B cell (primary cell): Measurements from ENCODE around the gene ANK3.

ENCODE experiments used
- CTCF ChIP-seq: fragments of 200-600 bp; IDR thresholded peaks from one replicate; pipeline ENCODE4 v1.8.0; 2022; ENCODE audit warnings: antibody characterized with exemption, mild to moderate bottlenecking
- EZH2 ChIP-seq: IDR thresholded peaks from 2 replicates; pipeline ENCODE4 v1.6.1; 2012; ENCODE audit warnings: borderline replicate concordance, low read depth, mild to moderate bottlenecking, moderate library complexity, low read length; ENCODE audit not compliant: insufficient read depth, poor library complexity, severe bottlenecking

- TF ChIP-seq EZH2 (no peak), CTCF (no peak)
Observed at GRCh38 chr10:60082744-60083344, 306.8 kb downstream of the ANK3 start.
